Measurements from ENCODE around the gene ABTB2.

The ABTB2 gene

DNA sequence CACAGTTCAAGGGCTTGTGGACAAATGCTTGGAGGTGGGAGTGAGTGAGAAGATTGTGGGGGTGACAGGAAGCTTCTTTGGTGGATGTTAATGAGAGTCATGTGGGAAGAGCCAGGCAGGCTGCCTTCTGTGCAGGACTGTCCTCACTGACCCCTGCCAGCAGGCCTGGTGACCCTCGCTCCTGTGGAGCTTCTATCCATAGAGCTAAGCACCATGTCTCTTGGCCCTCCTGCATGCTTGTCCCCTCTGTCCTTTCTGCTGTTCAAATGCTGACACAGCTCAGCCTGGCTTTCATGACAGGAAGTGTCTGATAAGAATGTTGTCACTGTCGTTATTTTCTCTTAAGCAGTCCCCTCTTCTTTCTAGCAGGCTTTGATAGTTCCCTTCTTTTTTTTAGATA, 214.8 kb downstream of the ABTB2 start:
- Histone ChIP-seq H3K36me3 (ENCODE audit: insufficient read depth, low read length) (peaks cover 100% of the 10 kb centered on the region), H3K9ac (ENCODE audit: low read depth, low read length) (no peak overlapping the region)

DNA sequence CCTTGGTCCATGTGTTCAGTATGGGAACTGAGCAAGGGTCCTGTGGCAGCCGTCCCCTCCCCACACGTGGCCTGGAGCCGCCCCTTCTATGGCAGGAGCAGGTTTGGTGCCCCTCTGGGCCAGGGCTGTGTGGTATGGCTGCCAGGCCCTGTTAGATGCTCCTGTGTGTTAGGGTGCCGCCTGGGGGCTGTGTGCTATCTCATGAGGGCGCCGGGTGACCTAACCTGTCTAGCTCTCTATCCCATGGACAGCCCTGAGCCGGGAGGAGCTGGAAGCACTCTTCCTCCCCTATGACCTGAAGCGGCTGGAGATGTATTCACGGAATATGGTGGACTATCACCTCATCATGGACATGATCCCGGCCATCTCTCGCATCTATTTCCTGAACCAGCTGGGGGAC, 217.7 kb downstream of the ABTB2 start:
- peaks cover 100% of the 10 kb centered on the region for H3K36me3 ChIP-seq (ENCODE audit: insufficient read depth, low read length)
- H3K4me3 ChIP-seq (ENCODE audit: low read length): no peak overlapping the region
- no peaks in the 10 kb centered on the region for H3K9me3 ChIP-seq (ENCODE audit: insufficient read depth, low read depth, low read length)
- H3K4me1 ChIP-seq (ENCODE audit: insufficient read depth, low read length): no peaks in the 10 kb centered on the region
- no peak overlapping the region for H3K27ac ChIP-seq (ENCODE audit: low read depth, low read length)
- H3K27me3 ChIP-seq (ENCODE audit: insufficient read depth, low read length): no peaks in the 10 kb centered on the region
- 97% methylated on average over 11 of the region's 11 CpGs for WGBS
- no peak overlapping the region for H3K9ac ChIP-seq (ENCODE audit: low read depth, low read length)

More for the DNA sequence above, 214.8 kb downstream of the ABTB2 start:
- H3K4me1 ChIP-seq (ENCODE audit: insufficient read depth, low read length): no peaks in the 10 kb centered on the region
- no peaks in the 10 kb centered on the region for H3K27me3 ChIP-seq (ENCODE audit: insufficient read depth, low read length)
- H3K4me3 ChIP-seq (ENCODE audit: low read length): no peak overlapping the region
- H3K9me3 ChIP-seq (ENCODE audit: insufficient read depth, low read depth, low read length): no peaks in the 10 kb centered on the region
- 91% methylated on average over 2 of the region's 2 CpGs for WGBS
- no peak overlapping the region for H3K27ac ChIP-seq (ENCODE audit: low read depth, low read length)

DNA sequence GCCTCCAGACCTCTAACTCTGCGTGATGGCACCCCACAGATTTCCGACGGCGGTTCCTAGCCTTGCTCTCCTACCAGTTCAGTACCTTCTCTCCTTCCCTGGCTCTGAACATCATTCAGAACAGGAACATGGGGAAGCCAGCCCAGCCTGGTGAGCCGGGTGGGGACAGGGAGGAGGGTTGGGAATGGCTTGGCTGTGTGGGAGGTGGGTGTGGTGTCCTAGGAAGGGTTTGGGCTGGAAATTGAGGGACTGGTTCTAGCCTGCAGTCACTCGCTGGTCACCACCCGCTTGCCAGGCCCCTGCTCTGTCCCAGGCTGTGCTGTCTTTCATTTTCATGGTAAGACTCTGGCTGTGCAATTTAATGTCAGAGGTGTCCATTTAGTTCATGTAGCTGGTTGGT, 218.5 kb downstream of the ABTB2 start:
- Histone ChIP-seq H3K4me1 (ENCODE audit: insufficient read depth, low read length) (no peaks in the 10 kb centered on the region), H3K27ac (ENCODE audit: low read depth, low read length) (no peak overlapping the region), H3K4me3 (ENCODE audit: low read length) (no peak overlapping the region), H3K27me3 (ENCODE audit: insufficient read depth, low read length) (no peaks in the 10 kb centered on the region), H3K9me3 (ENCODE audit: insufficient read depth, low read depth, low read length) (no peaks in the 10 kb centered on the region), H3K9ac (ENCODE audit: low read depth, low read length) (no peak overlapping the region), H3K36me3 (ENCODE audit: insufficient read depth, low read length) (peaks cover 100% of the 10 kb centered on the region)
- 96% methylated on average over 7 of the region's 7 CpGs for WGBS

DNA sequence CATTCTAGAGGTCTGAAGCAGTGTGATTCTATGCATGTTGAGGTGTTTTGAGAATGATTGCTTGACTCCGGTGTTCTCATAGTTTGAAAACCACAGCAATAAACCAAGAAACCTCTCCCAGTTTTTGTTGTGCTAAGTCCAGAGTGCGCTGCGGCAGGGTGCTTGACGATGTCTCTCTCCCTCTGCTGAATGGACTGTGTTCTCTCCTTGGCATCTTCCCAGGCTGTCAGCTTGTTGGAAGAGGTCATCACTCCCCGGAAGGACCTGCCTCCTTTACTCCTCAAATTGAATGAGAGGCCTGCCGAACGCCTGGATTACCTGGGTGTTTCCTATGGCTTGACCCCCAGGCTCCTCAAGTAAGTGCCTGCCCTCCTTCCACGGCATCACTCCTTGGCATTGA, 221.4 kb downstream of the ABTB2 start:
- H3K4me1 ChIP-seq (ENCODE audit: insufficient read depth, low read length): no peaks in the 10 kb centered on the region
- H3K36me3 ChIP-seq (ENCODE audit: insufficient read depth, low read length): peaks cover 96% of the 10 kb centered on the region
- 96% methylated on average over 8 of the region's 8 CpGs for WGBS
- H3K9me3 ChIP-seq (ENCODE audit: insufficient read depth, low read depth, low read length): no peaks in the 10 kb centered on the region
- H3K9ac ChIP-seq (ENCODE audit: low read depth, low read length): no peak overlapping the region
- no peaks in the 10 kb centered on the region for H3K27me3 ChIP-seq (ENCODE audit: insufficient read depth, low read length)
- no peak overlapping the region for H3K4me3 ChIP-seq (ENCODE audit: low read length)
- no peak overlapping the region for H3K27ac ChIP-seq (ENCODE audit: low read depth, low read length)

DNA sequence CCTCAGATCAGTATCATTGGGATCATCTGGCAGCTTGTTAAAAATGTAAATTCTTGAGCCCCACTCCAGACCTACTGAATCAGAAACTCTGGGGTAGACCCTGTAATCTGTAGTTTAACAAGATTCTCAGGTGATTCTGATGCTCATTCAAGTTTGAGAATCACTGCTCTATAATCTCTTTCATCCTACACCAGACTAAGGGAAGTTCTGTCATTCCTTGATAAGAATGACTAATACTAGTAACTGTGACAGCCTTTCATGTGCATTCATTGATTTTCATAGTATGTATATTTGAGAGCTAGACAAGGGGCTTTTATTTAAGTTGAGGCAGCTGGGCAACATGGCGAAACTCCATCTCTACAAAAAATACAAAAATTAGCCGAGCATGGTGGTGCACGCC, 222.4 kb downstream of the ABTB2 start:
- Histone ChIP-seq H3K27me3 (ENCODE audit: insufficient read depth, low read length) (no peaks in the 10 kb centered on the region), H3K4me1 (ENCODE audit: insufficient read depth, low read length) (no peaks in the 10 kb centered on the region), H3K4me3 (ENCODE audit: low read length) (no peak overlapping the region), H3K9me3 (ENCODE audit: insufficient read depth, low read depth, low read length) (no peaks in the 10 kb centered on the region), H3K27ac (ENCODE audit: low read depth, low read length) (no peak overlapping the region), H3K36me3 (ENCODE audit: insufficient read depth, low read length) (peaks cover 96% of the 10 kb centered on the region), H3K9ac (ENCODE audit: low read depth, low read length) (no peak overlapping the region)
- WGBS: 97% methylated on average over 3 of the region's 3 CpGs

DNA sequence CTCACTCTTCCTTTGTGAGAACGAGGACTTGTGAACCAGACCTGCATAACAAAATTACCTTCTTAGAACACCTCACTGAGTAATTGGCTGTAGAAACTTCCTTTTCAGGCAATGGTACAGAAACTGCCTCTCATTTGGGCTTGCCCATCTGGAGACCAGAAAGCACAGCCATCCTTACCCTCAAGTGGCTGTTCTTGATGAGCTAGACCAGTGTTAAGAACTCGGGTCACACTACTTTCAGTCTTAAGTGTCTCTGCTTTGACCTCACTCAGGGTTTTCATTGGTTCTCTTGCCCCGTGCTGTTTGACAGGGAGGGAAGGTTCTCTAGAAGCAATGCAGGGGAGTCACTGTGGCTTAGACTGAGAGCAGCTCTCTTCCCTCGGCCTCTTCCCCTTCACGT, 223.0 kb downstream of the ABTB2 start:
- Histone ChIP-seq H3K27ac (ENCODE audit: low read depth, low read length) (no peak overlapping the region), H3K27me3 (ENCODE audit: insufficient read depth, low read length) (no peaks in the 10 kb centered on the region), H3K4me1 (ENCODE audit: insufficient read depth, low read length) (no peaks in the 10 kb centered on the region), H3K36me3 (ENCODE audit: insufficient read depth, low read length) (peaks cover 96% of the 10 kb centered on the region), H3K4me3 (ENCODE audit: low read length) (no peak overlapping the region), H3K9me3 (ENCODE audit: insufficient read depth, low read depth, low read length) (no peaks in the 10 kb centered on the region), H3K9ac (ENCODE audit: low read depth, low read length) (no peak overlapping the region)
- 96% methylated on average over 5 of the region's 5 CpGs for WGBS

DNA sequence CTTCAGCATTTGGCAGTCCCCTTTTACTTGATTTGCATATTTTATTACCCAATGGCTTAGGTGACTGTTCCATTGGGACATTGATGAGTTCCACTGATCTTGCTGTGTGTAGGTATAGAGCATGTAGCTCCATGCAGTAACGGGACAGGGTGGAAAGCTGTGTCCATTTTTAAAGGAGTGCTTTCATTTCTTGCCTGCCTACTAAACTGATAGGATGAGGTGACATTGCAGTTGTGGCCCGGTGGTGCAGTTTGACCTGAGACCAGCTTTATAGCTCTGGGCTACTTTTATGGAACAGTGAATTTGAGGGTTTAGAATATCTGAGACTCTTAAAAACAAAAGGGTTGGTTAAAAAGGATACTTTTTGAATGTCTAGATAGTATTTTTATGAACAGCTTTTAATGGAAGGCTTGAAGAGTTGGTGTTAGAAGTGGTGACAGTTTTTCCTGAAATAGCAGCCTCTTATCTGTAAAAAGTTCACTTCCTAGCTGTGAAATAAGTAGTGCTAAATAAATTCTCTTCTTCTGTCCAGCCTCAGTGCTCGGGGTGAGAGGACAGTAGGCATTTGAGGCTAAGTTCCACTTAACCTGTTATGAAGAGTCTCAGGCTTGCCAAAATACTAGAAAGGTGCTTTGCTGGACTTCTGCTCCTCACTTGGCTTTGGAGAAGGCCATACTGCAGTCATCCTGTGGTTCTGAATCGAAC, 225.4 kb downstream of the ABTB2 start:
- 94% methylated on average over 4 of the region's 4 CpGs for WGBS
- peaks cover 93% of the 10 kb centered on the region for H3K36me3 ChIP-seq (ENCODE audit: insufficient read depth, low read length)

DNA sequence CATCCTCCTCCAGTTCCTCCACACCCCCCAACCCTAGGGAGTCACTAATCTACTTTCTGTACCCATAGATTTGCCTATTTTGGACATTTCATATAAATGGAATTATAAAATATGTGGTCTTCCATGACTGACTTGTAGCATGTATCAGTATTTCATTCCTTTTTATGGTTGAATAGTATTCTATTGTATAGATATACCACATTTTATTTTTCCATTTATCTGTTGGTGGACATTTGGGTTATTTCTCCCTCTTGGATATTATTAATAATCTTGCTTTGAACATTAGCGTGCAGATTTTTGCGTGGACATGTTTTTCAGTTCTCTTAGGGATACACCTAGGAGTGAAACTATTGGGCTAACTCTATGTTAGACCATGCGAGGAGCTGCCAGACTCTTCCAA, 229.0 kb downstream of the ABTB2 start:
- peaks cover 94% of the 10 kb centered on the region for H3K36me3 ChIP-seq (ENCODE audit: insufficient read depth, low read length)

More for the DNA sequence above, 225.4 kb downstream of the ABTB2 start:
- Histone ChIP-seq H3K27me3 (ENCODE audit: insufficient read depth, low read length) (no peaks in the 10 kb centered on the region), H3K27ac (ENCODE audit: low read depth, low read length) (no peak overlapping the region), H3K4me1 (ENCODE audit: insufficient read depth, low read length) (no peaks in the 10 kb centered on the region), H3K4me3 (ENCODE audit: low read length) (no peak overlapping the region), H3K9ac (ENCODE audit: low read depth, low read length) (no peak overlapping the region), H3K9me3 (ENCODE audit: insufficient read depth, low read depth, low read length) (peaks cover 6% of the 10 kb centered on the region; the same call in 1 of the 2 replicates)

DNA sequence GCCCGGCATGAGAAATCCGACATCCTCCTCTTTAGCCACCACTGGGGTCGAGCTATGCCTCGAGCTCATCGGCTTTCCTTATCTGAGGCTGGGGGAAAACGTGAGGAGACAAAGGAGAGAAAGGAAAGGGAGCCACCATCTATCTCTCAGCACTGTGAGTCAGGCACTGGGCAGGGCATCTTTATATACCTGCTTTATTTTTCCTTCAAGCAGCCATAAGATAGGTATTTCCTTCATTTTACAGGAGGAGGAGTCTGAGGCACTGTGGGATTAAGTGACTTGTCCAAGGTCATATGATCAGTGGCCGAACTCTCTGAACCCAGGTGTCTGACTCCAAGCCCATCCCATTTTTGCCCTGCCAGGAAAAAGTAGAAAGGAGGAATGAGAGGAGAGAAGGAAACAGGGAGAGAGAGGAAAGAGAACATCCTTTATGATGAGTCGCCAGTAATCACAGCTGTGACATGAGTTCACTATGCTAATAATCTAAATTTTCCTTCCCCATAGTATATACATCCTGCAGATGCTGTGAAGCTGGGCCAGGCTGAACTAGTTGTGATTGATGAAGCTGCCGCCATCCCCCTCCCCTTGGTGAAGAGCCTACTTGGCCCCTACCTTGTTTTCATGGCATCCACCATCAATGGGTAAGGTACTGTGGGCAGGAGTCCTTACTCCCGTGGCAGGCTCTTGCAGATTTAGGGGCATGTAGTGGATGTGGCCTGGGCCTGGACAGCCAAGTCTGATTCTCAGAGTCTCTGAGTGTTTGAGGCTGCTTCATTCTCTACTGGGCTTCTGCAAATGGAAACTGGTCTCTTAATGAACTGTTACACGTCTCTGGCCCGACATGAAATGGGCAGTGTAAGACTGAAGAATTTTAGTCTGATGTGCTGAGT, 230.6 kb downstream of the ABTB2 start:
- no peaks in the 10 kb centered on the region for H3K4me1 ChIP-seq (ENCODE audit: insufficient read depth, low read length)
- WGBS: 93% methylated on average over 12 of the region's 12 CpGs
- peaks cover 6% of the 10 kb centered on the region; the same call in 1 of the 2 replicates for H3K9me3 ChIP-seq (ENCODE audit: insufficient read depth, low read depth, low read length)
- no peaks in the 10 kb centered on the region for H3K27me3 ChIP-seq (ENCODE audit: insufficient read depth, low read length)
- peaks cover 94% of the 10 kb centered on the region for H3K36me3 ChIP-seq (ENCODE audit: insufficient read depth, low read length)
- H3K9ac ChIP-seq (ENCODE audit: low read depth, low read length): no peak overlapping the region
- no peak overlapping the region for H3K4me3 ChIP-seq (ENCODE audit: low read length)
- no peak overlapping the region for H3K27ac ChIP-seq (ENCODE audit: low read depth, low read length)

More for the DNA sequence above, 229.0 kb downstream of the ABTB2 start:
- H3K27ac ChIP-seq (ENCODE audit: low read depth, low read length): no peak overlapping the region
- WGBS: 93% methylated on average over 3 of the region's 3 CpGs
- H3K4me1 ChIP-seq (ENCODE audit: insufficient read depth, low read length): no peaks in the 10 kb centered on the region
- no peak overlapping the region for H3K9ac ChIP-seq (ENCODE audit: low read depth, low read length)
- no peak overlapping the region for H3K4me3 ChIP-seq (ENCODE audit: low read length)
- H3K9me3 ChIP-seq (ENCODE audit: insufficient read depth, low read depth, low read length): peaks cover 6% of the 10 kb centered on the region; the same call in 1 of the 2 replicates
- H3K27me3 ChIP-seq (ENCODE audit: insufficient read depth, low read length): no peaks in the 10 kb centered on the region

DNA sequence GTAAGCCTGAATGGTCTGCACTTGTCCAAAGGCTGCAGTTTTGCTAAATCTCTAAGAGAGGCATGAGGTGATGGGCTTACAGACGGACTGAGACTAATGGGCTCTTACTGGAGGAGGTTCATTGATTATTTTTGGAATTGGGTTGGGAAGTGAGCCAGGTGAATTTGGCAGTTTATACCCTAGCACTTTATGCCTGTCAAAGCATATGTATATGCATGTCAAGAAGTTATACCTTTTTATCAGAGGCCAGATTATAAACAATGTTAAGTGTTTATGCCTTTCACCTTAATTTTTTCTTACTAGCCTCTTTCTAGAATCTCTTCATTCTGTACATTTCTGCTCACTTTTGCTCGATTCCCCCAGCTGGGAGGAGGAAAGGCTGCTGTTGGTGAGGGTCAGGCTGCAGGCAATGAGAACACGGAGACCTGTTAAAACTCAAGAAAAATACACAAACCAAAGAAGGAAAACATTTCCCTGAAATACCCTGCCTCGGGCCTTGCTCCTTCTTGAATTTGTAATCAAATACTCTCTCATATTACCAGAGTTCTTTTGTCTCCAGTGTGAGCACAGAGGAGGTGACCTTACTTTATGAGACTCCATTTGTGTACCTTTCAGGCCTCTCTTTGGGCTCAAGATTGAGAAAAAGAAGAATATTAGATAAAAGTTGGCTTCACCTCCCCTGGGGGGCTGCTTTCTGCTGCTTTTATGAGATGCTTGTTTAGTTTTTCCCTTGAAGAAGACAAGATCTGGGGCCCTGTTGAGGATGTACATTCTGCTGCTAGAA, 232.7 kb downstream of the ABTB2 start:
- peaks cover 6% of the 10 kb centered on the region; the same call in 1 of the 2 replicates for H3K9me3 ChIP-seq (ENCODE audit: insufficient read depth, low read depth, low read length)
- WGBS: 96% methylated on average over 3 of the region's 4 CpGs

DNA sequence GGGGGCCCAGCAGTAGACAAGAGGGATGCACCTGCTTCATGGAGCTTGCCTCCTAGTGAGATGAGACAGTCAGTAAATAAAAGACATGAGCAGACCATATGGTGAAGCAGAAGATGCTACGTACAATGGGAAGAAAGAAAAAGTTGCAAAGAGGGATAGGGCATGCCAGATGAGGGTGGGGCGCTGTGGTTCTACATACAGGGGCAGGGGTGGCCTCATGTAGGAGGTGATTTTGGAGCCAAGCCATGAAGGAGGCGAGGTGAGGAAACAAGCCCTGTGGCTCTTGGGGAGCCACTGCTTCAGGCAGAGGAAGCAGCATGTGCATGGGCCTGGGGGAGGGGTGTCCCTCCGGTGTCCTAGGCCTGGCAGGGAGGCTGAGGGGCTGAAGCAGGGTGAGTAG, 237.2 kb downstream of the ABTB2 start:
- Histone ChIP-seq H3K27ac (ENCODE audit: low read depth, low read length) (no peak overlapping the region), H3K27me3 (ENCODE audit: insufficient read depth, low read length) (no peaks in the 10 kb centered on the region), H3K4me1 (ENCODE audit: insufficient read depth, low read length) (no peaks in the 10 kb centered on the region), H3K4me3 (ENCODE audit: low read length) (no peak overlapping the region), H3K9me3 (ENCODE audit: insufficient read depth, low read depth, low read length) (no peaks in the 10 kb centered on the region), H3K9ac (ENCODE audit: low read depth, low read length) (no peak overlapping the region), H3K36me3 (ENCODE audit: insufficient read depth, low read length) (peaks cover 92% of the 10 kb centered on the region)
- WGBS: 95% methylated on average over 4 of the region's 4 CpGs

More for the DNA sequence above, 232.7 kb downstream of the ABTB2 start:
- Histone ChIP-seq H3K4me3 (ENCODE audit: low read length) (no peak overlapping the region), H3K36me3 (ENCODE audit: insufficient read depth, low read length) (peaks cover 91% of the 10 kb centered on the region), H3K27me3 (ENCODE audit: insufficient read depth, low read length) (no peaks in the 10 kb centered on the region), H3K9ac (ENCODE audit: low read depth, low read length) (no peak overlapping the region), H3K27ac (ENCODE audit: low read depth, low read length) (no peak overlapping the region), H3K4me1 (ENCODE audit: insufficient read depth, low read length) (no peaks in the 10 kb centered on the region)
